Liver (tissue), 9 donors: ENCODE results near the gene STEAP2. TPM values are rescaled to one million over a fixed set of nuclear protein-coding genes. Genes with fewer than 3 reads are reported as not detected.

Experiments used
- DNase-seq: peaks from one replicate; pipeline ENCODE4 v3.0.0-alpha.2; 2017; ENCODE audit warnings: low spot score
- H3K27ac ChIP-seq, 2 donors: one replicate each; pipeline ENCODE4 v1.7.0; 2013; ENCODE audit warnings: inconsistent platforms in 2 of 2, low read length in 2 of 2, control low read depth in 1 of 2, low read depth in 1 of 2, mild to moderate bottlenecking in 1 of 2
- H3K27me3 ChIP-seq, 4 donors: one replicate each; pipeline versions ENCODE4 v1.6.1 to v1.7.0; 2013; ENCODE audit warnings: low read length in 3 of 4, inconsistent platforms in 1 of 4, mild to moderate bottlenecking in 1 of 4, moderate library complexity in 1 of 4; ENCODE audit not compliant: control insufficient read depth in 4 of 4, insufficient read depth in 4 of 4
- H3K36me3 ChIP-seq, 4 donors: one replicate each; pipeline versions ENCODE4 v1.6.1 to v1.7.0; 2013; ENCODE audit warnings: low read length in 3 of 4, mild to moderate bottlenecking in 3 of 4, low read depth in 1 of 4, moderate library complexity in 1 of 4; ENCODE audit not compliant: control insufficient read depth in 4 of 4, insufficient read depth in 3 of 4
- H3K4me1 ChIP-seq, 4 donors: one replicate each; pipeline versions ENCODE4 v1.6.1 to v1.7.0; 2013; ENCODE audit warnings: low read length in 3 of 4, mild to moderate bottlenecking in 3 of 4, moderate library complexity in 1 of 4; ENCODE audit not compliant: control insufficient read depth in 4 of 4, insufficient read depth in 4 of 4
- H3K4me3 ChIP-seq, 3 donors: one replicate each; pipeline versions ENCODE4 v1.6.1 to v1.7.0; 2013; ENCODE audit warnings: low read length in 3 of 3, control low read depth in 1 of 3, low read depth in 1 of 3, mild to moderate bottlenecking in 1 of 3
- H3K9ac ChIP-seq, 2 donors: one replicate each; pipeline ENCODE4 v1.7.0; 2013; ENCODE audit warnings: low read length in 2 of 2, mild to moderate bottlenecking in 2 of 2, moderate library complexity in 2 of 2, control low read depth in 1 of 2, low read depth in 1 of 2
- H3K9me3 ChIP-seq, 4 donors: one replicate each; pipeline versions ENCODE4 v1.6.1 to v1.7.0; 2013; ENCODE audit warnings: low read length in 3 of 4; ENCODE audit not compliant: control insufficient read depth in 4 of 4
- CTCF ChIP-seq: fragments of 150-350 bp; IDR thresholded peaks from 2 replicates; pipeline ENCODE4 v1.5.1; 2017; ENCODE audit warnings: improper control_type of control experiment, low read depth, low read length; ENCODE audit not compliant: missing input control
- FOXA1 ChIP-seq: IDR thresholded peaks from 2 replicates; pipeline ENCODE4 v1.6.1; 2016; ENCODE audit warnings: antibody characterized with exemption
- FOXA2 ChIP-seq: IDR thresholded peaks from 2 replicates; pipeline ENCODE4 v1.6.1; 2016; ENCODE audit warnings: antibody characterized with exemption
- GABPA ChIP-seq, 2 donors: IDR thresholded peaks in 1 of 2; conservative IDR thresholded peaks in 1 of 2; 2 replicates each; pipeline ENCODE4 v1.6.1; 2016; ENCODE audit warnings: antibody characterized with exemption in 2 of 2, mild to moderate bottlenecking in 1 of 2, moderate library complexity in 1 of 2
- HNF4A ChIP-seq, 2 donors: conservative IDR thresholded peaks; 2 replicates each; pipeline ENCODE4 v1.6.1; 2016; ENCODE audit warnings: antibody characterized with exemption in 2 of 2, mild to moderate bottlenecking in 2 of 2
- HNF4G ChIP-seq: IDR thresholded peaks from 2 replicates; pipeline ENCODE4 v1.6.1; 2016; ENCODE audit warnings: antibody characterized with exemption
- JUND ChIP-seq, 2 donors: IDR thresholded peaks; 2 replicates each; pipeline ENCODE4 v1.6.1; 2016; ENCODE audit warnings: antibody characterized with exemption in 2 of 2
- MAX ChIP-seq: IDR thresholded peaks from 2 replicates; pipeline ENCODE4 v1.6.1; 2016; ENCODE audit warnings: antibody characterized with exemption
- NR2F2 ChIP-seq: IDR thresholded peaks from 2 replicates; pipeline ENCODE4 v1.6.1; 2016; ENCODE audit warnings: antibody characterized with exemption
- RAD21 ChIP-seq, 2 donors: IDR thresholded peaks; 2 replicates each; pipeline ENCODE4 v1.6.1; 2016; ENCODE audit warnings: antibody characterized with exemption in 2 of 2, mild to moderate bottlenecking in 2 of 2
- REST ChIP-seq: IDR thresholded peaks from 2 replicates; pipeline ENCODE4 v1.6.1; 2016; ENCODE audit warnings: antibody characterized with exemption, mild to moderate bottlenecking
- RXRA ChIP-seq, 2 donors: IDR thresholded peaks; 2 replicates each; pipeline ENCODE4 v1.6.1; 2017 to 2018; ENCODE audit warnings: antibody characterized with exemption in 2 of 2, mild to moderate bottlenecking in 1 of 2
- SP1 ChIP-seq: IDR thresholded peaks from 2 replicates; pipeline ENCODE4 v1.6.1; 2018; ENCODE audit warnings: antibody characterized with exemption, mild to moderate bottlenecking
- YY1 ChIP-seq: IDR thresholded peaks from 2 replicates; pipeline ENCODE4 v1.6.1; 2016; ENCODE audit warnings: antibody characterized with exemption, mild to moderate bottlenecking
- WGBS: extraction: QIAGEN DNeasy Blood & Tissue Kit; methylation state at CpG from one replicate; pipeline ENCODE4 v1.1.7; 2013; 5-methylcytosine and 5-hydroxymethylcytosine counted together
- polyA plus RNA-seq, 2 donors: library from polyadenylated mRNA; stranded (reverse) in 1 of 2; unstranded in 1 of 2; fragments of 200-250 nt in 1 of 2; fragments of >200 nt in 1 of 2; fragmentation: Nextera tagmentation in 1 of 2; extraction: Ambion mirVana in 1 of 2; gene quantifications; one replicate each; pipeline versions ENCODE4 v1.2.1 to v1.2.3, GENCODE V29; 2013 to 2015
- total RNA-seq, 2 donors: library from RNA; depleted of rRNA; stranded (reverse); fragments of >200 nt; gene quantifications; one replicate each; pipeline ENCODE4 v1.2.3, GENCODE V29; 2014
- donor health status: healthy.
- donor health status: healthy.
- donor health status: healthy.
- donor health status: healthy.
- donor health status: healthy.

Gene STEAP2
- total and polyA plus RNA-seq, 4 donors: 1.2 to 25.9 (median 5.2) TPM

GRCh38 chr7:90175667-90176066 lies 35.9 kb upstream of the STEAP2 start:
- no peaks in the 10 kb centered on the region for H3K27me3 ChIP-seq
- no peaks in the 10 kb centered on the region for H3K9me3 ChIP-seq
- H3K4me3 ChIP-seq: no peak overlapping the region
- H3K36me3 ChIP-seq: no peaks in the 10 kb centered on the region
- TF ChIP-seq GABPA (IDR thresholded peaks at IDR 0.05 in 1 of 2, conservative IDR thresholded peaks at IDR 0.05 in 1 of 2) (no peak), HNF4G (no peak), HNF4A (conservative IDR thresholded peaks at IDR 0.05) (no peak), NR2F2 (no peak), RAD21 (IDR thresholded peaks at IDR 0.05) (no peak), CTCF (no peak), SP1 (no peak), FOXA1 (no peak), MAX (no peak), REST (no peak)
- H3K9ac ChIP-seq: no peak overlapping the region
- peaks cover 2 to 24% (median 11%) of the 10 kb centered on the region in 4 donors for H3K4me1 ChIP-seq
- peak overlapping the region in 1 of 2 donors; percentile 37 for H3K27ac ChIP-seq
- 64% methylated on average over 4 of the region's 4 CpGs for WGBS
- DNase-seq: no peak

- Histone ChIP-seq H3K36me3 (no peaks in the 10 kb centered on the region), H3K9ac (no peak overlapping the region), H3K4me3 (no peak overlapping the region), H3K4me1 (peaks cover 2 to 24% (median 11%) of the 10 kb centered on the region in 4 donors), H3K27me3 (no peaks in the 10 kb centered on the region), H3K27ac (no peak overlapping the region), H3K9me3 (no peaks in the 10 kb centered on the region)
- no peak for DNase-seq
- WGBS: 80% methylated on average over 1 of the region's 1 CpG
- TF ChIP-seq SP1: no peak
- TF ChIP-seq YY1: no peak
- no peak for TF ChIP-seq HNF4A (conservative IDR thresholded peaks at IDR 0.05)
- TF ChIP-seq CTCF: no peak
- no peak for TF ChIP-seq JUND (IDR thresholded peaks at IDR 0.05)
- TF ChIP-seq REST: no peak
- no peak for TF ChIP-seq RXRA (IDR thresholded peaks at IDR 0.05)
- TF ChIP-seq FOXA2: no peak
Measured at GRCh38 chr7:90176195-90176594, 35.3 kb upstream of the STEAP2 start.
